Fibroblast of the aortic adventitia (primary cell): ENCODE data around the gene FMNL3. TPM values are rescaled to one million over a fixed set of nuclear protein-coding genes. Genes with fewer than 3 reads are reported as not detected.
A peak's percentile ranks its signal among the peaks of the same experiment; 100 is the strongest.

Source experiments
- DNase-seq: peaks from one replicate; pipeline ENCODE4 v3.0.0-alpha.2; 2010; ENCODE audit warnings: low read depth
- H3K4me3 ChIP-seq: 2 replicates; pipeline ENCODE4 v1.5.1; 2011; ENCODE audit warnings: low read depth, mild to moderate bottlenecking, control low read depth, low read length, moderate library complexity
- total RNA-seq: library from RNA; depleted of rRNA; stranded (reverse); fragments of >200 nt; gene quantifications from 2 replicates; pipeline ENCODE4 v1.2.3, GENCODE V29; 2012; ENCODE audit warnings: low replicate concordance
- TF ChIP-seq, protein P1 (sequence below): IDR thresholded peaks from 2 replicates; pipeline ENCODE4 v1.5.1; 2011; ENCODE audit warnings: mild to moderate bottlenecking, low read length, control low read depth, inconsistent platforms; ENCODE audit not compliant: insufficient read depth

FMNL3 gene, protein sequence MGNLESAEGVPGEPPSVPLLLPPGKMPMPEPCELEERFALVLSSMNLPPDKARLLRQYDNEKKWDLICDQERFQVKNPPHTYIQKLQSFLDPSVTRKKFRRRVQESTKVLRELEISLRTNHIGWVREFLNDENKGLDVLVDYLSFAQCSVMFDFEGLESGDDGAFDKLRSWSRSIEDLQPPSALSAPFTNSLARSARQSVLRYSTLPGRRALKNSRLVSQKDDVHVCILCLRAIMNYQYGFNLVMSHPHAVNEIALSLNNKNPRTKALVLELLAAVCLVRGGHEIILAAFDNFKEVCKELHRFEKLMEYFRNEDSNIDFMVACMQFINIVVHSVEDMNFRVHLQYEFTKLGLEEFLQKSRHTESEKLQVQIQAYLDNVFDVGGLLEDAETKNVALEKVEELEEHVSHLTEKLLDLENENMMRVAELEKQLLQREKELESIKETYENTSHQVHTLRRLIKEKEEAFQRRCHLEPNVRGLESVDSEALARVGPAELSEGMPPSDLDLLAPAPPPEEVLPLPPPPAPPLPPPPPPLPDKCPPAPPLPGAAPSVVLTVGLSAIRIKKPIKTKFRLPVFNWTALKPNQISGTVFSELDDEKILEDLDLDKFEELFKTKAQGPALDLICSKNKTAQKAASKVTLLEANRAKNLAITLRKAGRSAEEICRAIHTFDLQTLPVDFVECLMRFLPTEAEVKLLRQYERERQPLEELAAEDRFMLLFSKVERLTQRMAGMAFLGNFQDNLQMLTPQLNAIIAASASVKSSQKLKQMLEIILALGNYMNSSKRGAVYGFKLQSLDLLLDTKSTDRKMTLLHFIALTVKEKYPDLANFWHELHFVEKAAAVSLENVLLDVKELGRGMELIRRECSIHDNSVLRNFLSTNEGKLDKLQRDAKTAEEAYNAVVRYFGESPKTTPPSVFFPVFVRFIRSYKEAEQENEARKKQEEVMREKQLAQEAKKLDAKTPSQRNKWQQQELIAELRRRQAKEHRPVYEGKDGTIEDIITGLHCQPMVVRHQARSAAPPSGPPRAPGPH
- total RNA-seq = 12.0 and 20.8 TPM in 2 replicates

- TF ChIP-seq, protein P1, sequence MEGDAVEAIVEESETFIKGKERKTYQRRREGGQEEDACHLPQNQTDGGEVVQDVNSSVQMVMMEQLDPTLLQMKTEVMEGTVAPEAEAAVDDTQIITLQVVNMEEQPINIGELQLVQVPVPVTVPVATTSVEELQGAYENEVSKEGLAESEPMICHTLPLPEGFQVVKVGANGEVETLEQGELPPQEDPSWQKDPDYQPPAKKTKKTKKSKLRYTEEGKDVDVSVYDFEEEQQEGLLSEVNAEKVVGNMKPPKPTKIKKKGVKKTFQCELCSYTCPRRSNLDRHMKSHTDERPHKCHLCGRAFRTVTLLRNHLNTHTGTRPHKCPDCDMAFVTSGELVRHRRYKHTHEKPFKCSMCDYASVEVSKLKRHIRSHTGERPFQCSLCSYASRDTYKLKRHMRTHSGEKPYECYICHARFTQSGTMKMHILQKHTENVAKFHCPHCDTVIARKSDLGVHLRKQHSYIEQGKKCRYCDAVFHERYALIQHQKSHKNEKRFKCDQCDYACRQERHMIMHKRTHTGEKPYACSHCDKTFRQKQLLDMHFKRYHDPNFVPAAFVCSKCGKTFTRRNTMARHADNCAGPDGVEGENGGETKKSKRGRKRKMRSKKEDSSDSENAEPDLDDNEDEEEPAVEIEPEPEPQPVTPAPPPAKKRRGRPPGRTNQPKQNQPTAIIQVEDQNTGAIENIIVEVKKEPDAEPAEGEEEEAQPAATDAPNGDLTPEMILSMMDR = peak; percentile 84
- DNase-seq = peak; percentile 94
- H3K4me3 ChIP-seq = peak within 1 kb of the TSS; percentile 81
These were observed at the start of gene FMNL3 for GRCh38 chr12:49707128-49707811. TSS of gene FMNL3 (minus strand) at chr12:49707405. CDS start at chr12:49707180, 225 bp downstream.

DNA sequence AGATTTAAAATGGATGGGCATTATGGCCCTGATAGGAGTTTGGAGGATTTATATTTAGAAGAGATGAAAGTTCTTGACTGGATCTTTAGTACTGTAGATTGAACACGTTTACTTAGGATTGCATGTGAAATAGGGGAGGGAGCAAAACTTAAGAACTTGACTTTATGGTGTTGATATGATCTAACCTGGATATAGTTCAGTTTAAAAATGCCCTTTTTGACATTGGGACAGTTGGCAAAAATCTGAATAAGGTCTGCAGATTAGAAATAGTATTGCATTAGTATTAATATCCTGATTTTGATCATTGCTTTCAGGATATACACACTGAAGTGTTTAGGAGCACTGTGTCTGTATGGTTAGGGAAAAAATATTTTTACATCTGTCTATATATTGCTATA is 43.8 kb upstream of the FMNL3 start:
- DNase-seq = no peak
- TF ChIP-seq, protein P1 = peak; percentile 1
- no peak overlapping the region for H3K4me3 ChIP-seq

DNA sequence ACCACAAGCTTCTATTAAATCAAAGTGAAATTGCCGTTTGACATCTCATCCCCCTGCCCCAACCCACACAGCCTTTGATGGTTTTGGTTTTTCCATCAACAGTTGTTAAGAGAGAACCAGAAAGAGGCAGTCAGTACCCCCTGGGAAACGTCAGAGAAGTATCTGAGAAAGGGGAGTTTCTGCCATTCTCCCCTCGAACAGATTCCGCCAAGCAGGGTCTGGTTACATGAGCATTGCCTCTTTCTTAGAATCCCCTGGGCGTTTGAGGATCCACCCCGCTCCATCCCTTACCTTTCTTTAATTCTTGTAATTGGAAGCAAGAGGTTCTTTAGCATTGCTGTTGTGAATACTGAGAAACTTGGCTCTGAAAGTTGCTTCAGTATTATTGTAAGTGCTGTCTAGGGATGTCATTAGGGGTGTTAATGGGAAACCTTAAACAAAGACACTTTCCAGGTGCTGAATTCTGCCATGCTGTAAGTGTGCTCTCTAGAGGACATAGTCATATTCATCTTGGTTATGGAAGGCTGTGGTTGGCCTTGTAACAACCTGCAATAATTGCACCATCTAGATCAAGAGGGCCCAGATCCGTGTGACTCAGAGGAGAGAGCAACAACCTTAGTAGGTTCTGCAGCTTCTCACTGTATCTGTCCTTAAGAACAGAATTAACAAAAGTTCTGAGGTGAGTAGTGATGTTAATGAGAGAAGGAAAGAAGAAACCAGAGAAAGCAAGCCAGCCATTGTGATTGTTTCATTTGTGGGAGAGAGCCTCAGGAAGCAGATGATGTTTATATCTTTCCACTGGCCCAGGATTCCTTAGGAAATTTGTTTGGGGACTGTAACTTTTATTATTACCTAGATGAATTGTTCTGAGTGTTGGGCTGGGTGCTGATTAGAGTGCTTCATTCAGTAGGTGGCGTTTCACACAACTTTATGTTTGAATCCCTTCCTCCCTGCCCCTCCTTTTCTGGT is 43.1 kb upstream of the FMNL3 start:
- TF ChIP-seq, protein P1 = no peak
- peak overlapping the region; percentile 6 for H3K4me3 ChIP-seq
- peak; percentile 86 for DNase-seq

- no peak for DNase-seq
- H3K4me3 ChIP-seq = no peak overlapping the region
- TF ChIP-seq, protein P1 = no peak
These were observed 41.6 kb upstream of the FMNL3 start for GRCh38 chr12:49748800-49749199.

- DNase-seq = no peak
- no peak overlapping the region for H3K4me3 ChIP-seq
- TF ChIP-seq, protein P1 = no peak
These were observed 41.1 kb upstream of the FMNL3 start for GRCh38 chr12:49748306-49748705.
